ENCODE data around the gene RPS6KA3. TPM values are rescaled to one million over a fixed set of nuclear protein-coding genes. Genes with fewer than 3 reads are reported as not detected.

The RPS6KA3 gene
- total RNA-seq, 1 experiment from 2014 or later = 9.2 TPM

- Histone ChIP-seq H2BK120ac (ENCODE audit: low read depth, low read length, poor library complexity, severe bottlenecking) (no peak overlapping the region), H3K18ac (ENCODE audit: insufficient read length, low read depth, low read length) (no peak overlapping the region), H2BK12ac (ENCODE audit: insufficient read length, low read depth, low read length) (no peak overlapping the region), H3K14ac (ENCODE audit: insufficient read depth, low read length) (no peak overlapping the region), H3K27ac (ENCODE audit: insufficient read length, low read depth, low read length) (no peak overlapping the region), H4K5ac (ENCODE audit: insufficient read length, low read depth, low read length) (no peak overlapping the region), H4K20me1 (ENCODE audit: control insufficient read depth, insufficient read depth, insufficient read length) (no peaks in the 10 kb centered on the region), H2BK15ac (ENCODE audit: low read depth, low read length) (no peak overlapping the region), H2BK5ac (ENCODE audit: insufficient read length, low read length) (no peak overlapping the region), H3K9me3 (ENCODE audit: control insufficient read depth, low read depth, low read length) (peaks cover 8% of the 10 kb centered on the region), H4K8ac (replicated peaks; ENCODE audit: insufficient read length, low read depth, low read length) (no peak overlapping the region), H3T11ph (ENCODE audit: low read length) (no peak overlapping the region), H3K23ac (ENCODE audit: insufficient read length, low read depth, low read length) (no peak overlapping the region), H3K56ac (ENCODE audit: insufficient read length, low read depth, low read length) (no peak overlapping the region), H2AFZ (ENCODE audit: low read length) (no peak overlapping the region), H3K4me2 (ENCODE audit: insufficient read depth, insufficient read length, low read length) (no peak overlapping the region), H3K9ac (ENCODE audit: extremely low read depth, insufficient read length, low read length) (no peak overlapping the region), H3K27me3 (ENCODE audit: insufficient read depth, low read length) (no peaks in the 10 kb centered on the region), H2AK5ac (ENCODE audit: insufficient read length, low read length) (no peak overlapping the region), H2BK20ac (ENCODE audit: low read depth, low read length, poor library complexity, severe bottlenecking) (no peak overlapping the region), H3K23me2 (ENCODE audit: insufficient read length, low read depth, low read length, poor library complexity, severe bottlenecking) (no peaks in the 10 kb centered on the region), H3K79me2 (ENCODE audit: insufficient read depth, low read length) (no peaks in the 10 kb centered on the region), H3K4me1 (ENCODE audit: insufficient read depth, low read length) (no peaks in the 10 kb centered on the region), H4K91ac (ENCODE audit: insufficient read length, low read depth, low read length) (no peak overlapping the region), H3K4ac (ENCODE audit: low read depth, low read length) (no peak overlapping the region), H3K79me1 (ENCODE audit: insufficient read depth, low read depth, low read length, poor library complexity, severe bottlenecking) (no peaks in the 10 kb centered on the region)
- H3K4me3 Mint-ChIP-seq = no peak overlapping the region
- H3K9me3 Mint-ChIP-seq = peaks cover 47 to 56% of the 10 kb centered on the region in 2 experiments
- no peaks in the 10 kb centered on the region for H3K4me1 Mint-ChIP-seq
- WGBS (ENCODE audit: extremely low coverage, insufficient read length, low lambda C conversion rate) = no CpG with 5 or more reads among the region's 1 CpG
- DNase-seq = no peak
- H3K27me3 Mint-ChIP-seq (ENCODE audit: low read depth) = no peaks in the 10 kb centered on the region
- H3K36me3 Mint-ChIP-seq (ENCODE audit: insufficient read depth in 1 of 3, low read depth in 3 of 3) = peaks cover 2 to 7% (median 3%) of the 10 kb centered on the region in 3 experiments; a peak in 6 of 7 replicates
- no peak overlapping the region for H3K27ac Mint-ChIP-seq
- no peak for TF ChIP-seq CTCF (conservative IDR thresholded peaks at IDR 0.05)
Measured at GRCh38 chrX:20253232-20253543, 13.5 kb downstream of the RPS6KA3 start.
